ENCODE measurements around the gene MSH4.

MSH4 gene

GRCh38 chr1:75950176-75950575 lies 153.5 kb downstream of the MSH4 start:
- no peak for DNase-seq

- DNase-seq = no peak
Measured at GRCh38 chr1:75952016-75952415, 155.3 kb downstream of the MSH4 start.

DNA sequence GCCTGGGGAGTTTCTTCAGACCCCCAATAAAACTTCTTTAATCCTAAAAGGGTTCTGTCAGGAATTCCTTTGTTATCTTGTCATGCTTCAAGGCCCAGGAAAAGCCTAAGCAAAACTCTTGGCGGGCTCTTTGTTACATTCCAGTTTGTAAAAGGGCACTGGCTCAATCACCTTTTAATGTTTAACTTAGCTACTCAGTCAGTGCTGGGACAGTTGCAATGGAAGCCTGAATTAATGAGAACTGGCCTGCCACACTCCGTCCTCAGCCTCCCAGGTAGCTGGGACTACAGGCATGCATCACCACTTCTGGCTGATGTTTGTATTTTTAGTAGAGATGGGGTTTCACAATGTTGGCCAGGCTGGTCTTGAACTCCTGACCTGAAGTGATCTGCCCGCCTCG lies 156.8 kb downstream of the MSH4 start:
- no peak for DNase-seq

DNA sequence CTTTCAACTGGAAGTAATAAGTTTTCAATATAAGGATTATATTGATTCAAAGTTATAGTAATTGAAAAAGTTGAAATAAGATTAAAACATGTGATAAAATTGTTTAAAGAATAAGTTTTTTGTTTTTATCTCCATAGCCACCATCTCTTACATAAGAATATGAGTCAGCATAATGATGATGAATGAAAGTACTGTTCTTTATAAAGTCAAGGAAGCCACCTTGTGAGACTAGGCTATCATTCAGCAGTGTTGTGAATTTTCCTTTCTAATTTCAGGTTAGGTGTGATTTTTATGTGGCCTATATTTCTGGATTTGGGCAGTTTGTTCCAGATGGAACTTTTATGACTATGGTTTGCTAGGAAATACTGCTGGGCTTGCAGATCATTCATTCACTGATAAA lies 157.9 kb downstream of the MSH4 start:
- DNase-seq = no peak

Data from CD4-positive, alpha-beta T cell treated with Interleukin-4 for 4 hours (primary cell).